GM21825 (cell line): ENCODE data around the gene TMEM236.
A peak's percentile ranks its signal among the peaks of the same experiment; 100 is the strongest.

Experiments used
- ATAC-seq: cut with Tn5 transposase; IDR thresholded peaks from one replicate; pipeline ENCODE4 v1.9.1; 2021; ENCODE audit warnings: mild to moderate bottlenecking, moderate library complexity; ENCODE audit not compliant: unreplicated experiment

Gene TMEM236

GRCh38 chr10:17785276-17785930, 33.4 kb downstream of the TMEM236 start:
- ATAC-seq: no peak

GRCh38 chr10:17787087-17787961, 35.3 kb downstream of the TMEM236 start:
- no peak for ATAC-seq

- ATAC-seq: no peak
These were observed 36.6 kb downstream of the TMEM236 start for GRCh38 chr10:17788646-17789045.

GRCh38 chr10:17789396-17789795, 37.4 kb downstream of the TMEM236 start:
- ATAC-seq: no peak

- ATAC-seq: no peak
These were observed 38.6 kb downstream of the TMEM236 start for GRCh38 chr10:17790651-17791050.

- no peak for ATAC-seq
These were observed 41.0 kb downstream of the TMEM236 start for GRCh38 chr10:17792991-17793390.

GRCh38 chr10:17793823-17794644, 42.0 kb downstream of the TMEM236 start:
- no peak for ATAC-seq

GRCh38 chr10:17795083-17795482, 43.1 kb downstream of the TMEM236 start:
- ATAC-seq: no peak

- no peak for ATAC-seq
These were observed 44.0 kb downstream of the TMEM236 start for GRCh38 chr10:17795813-17796594.

- no peak for ATAC-seq
These were observed 49.5 kb downstream of the TMEM236 start for GRCh38 chr10:17801507-17801906.

- ATAC-seq: no peak
These were observed 50.3 kb downstream of the TMEM236 start for GRCh38 chr10:17802350-17802749.

GRCh38 chr10:17802976-17803375, 51.0 kb downstream of the TMEM236 start:
- no peak for ATAC-seq

- no peak for ATAC-seq
These were observed 53.3 kb downstream of the TMEM236 start for GRCh38 chr10:17805330-17805729.

GRCh38 chr10:17805921-17806577, 54.0 kb downstream of the TMEM236 start:
- peak; percentile 61 for ATAC-seq

- no peak for ATAC-seq
These were observed 57.2 kb downstream of the TMEM236 start, which contains the start of gene MRC1 for GRCh38 chr10:17808971-17809841. Gene MRC1, plus strand, starts transcription at chr10:17809348. Its CDS starts 118 bp downstream, at chr10:17809466.

- ATAC-seq: no peak
These were observed 59.3 kb downstream of the TMEM236 start for GRCh38 chr10:17811146-17811865.

GRCh38 chr10:17814973-17815372, 63.0 kb downstream of the TMEM236 start:
- no peak for ATAC-seq

- no peak for ATAC-seq
These were observed 64.2 kb downstream of the TMEM236 start for GRCh38 chr10:17816199-17816598.
